ENCODE results near the gene VSTM2L.

The VSTM2L gene

DNA sequence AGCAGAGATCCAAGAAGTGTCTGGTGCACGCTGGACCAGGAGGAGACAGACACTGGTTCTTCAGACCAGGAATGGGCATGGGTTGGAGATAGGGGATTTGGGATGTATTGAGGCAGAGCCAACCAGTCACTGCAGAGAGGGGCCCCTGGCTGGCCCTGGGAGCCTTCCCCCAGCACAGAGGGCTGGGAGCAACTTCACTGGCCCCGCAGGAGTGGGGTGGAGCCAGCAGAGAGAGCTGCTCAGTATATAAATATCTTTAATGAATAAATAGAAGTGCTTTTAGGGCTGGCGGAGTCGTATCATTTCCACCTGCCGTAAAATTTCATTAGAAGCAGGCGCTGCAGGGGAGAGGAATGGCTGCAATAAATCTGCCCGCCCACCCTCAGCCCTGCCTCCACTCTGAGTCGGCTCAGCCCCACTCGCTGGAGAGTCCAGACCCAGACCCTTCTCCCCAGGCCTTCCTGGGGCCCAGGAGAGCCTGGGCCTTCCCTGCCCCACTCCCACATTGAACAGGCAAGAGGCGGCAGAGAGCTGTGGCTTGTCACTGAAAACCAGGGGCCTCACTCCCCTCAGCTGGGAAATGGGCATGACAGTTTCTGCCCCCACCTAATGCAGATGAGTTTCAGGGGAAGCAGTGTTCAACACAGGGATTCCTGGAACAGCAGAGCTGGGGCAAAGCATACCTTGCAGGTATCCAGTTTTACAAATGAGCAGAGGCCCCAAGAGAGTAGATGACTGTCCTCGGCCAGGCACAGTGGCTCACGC lies 23.9 kb upstream of the VSTM2L start:
- no peak for DNase-seq (ENCODE audit: low read depth)

DNA sequence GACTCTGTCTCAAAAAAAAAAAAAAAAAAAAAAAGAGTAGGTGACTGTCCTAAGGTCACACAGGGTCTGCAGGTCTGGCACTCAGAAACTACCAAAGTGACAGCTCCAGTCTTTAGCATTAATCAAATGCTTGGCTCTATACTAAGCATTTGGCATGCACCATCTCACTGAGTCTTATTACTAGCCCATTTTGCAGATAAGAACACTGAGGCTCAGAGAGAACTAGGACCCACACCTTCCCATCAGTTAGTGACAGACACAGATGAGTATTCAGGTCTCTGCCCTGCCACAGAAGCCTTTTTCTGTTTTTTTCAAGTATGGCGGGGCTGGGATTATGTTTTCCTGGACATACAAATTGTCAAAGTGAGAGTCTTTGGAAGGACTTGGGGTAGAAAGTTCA lies 23.1 kb upstream of the VSTM2L start:
- DNase-seq (ENCODE audit: low read depth) = no peak

DNA sequence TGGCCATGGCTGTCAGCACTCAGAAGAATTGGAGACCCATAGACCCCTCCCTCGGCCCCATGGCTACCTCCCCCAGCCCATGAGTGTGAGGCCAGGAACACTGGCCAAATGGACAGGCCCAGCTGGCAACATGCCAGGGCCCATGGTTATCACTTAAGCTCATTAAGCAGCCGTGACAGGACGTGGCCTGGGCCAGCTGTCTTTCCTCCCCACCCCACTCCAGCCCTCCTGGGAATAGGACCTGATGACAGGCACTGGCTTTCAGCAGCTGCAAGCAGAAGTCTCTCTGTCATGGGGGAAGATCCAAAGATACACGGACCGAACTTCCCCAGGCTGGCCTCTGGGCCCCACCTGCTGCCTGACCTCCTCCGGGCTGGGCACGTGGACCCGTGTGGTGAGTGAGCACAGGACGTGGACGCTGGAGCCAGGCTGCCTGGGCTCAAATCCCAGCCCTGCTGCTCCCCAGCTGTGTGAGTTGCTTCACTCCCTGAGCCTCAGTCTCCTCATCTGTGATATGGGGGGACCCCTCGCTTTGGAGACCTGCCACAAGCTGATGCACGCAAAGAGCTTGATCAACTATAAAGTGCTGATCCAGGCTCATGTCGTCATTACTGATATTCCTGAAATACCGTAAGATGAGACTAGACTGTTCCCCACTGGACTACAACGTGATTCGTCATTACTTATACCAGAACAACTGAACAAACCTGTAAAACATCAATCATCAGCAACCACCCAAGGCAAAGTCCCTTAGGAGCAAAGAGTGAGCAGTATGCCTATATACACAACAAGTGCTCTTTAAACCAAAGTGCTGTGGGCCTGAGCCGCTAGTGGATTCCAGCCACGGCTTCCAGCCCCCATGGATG lies 22.0 kb upstream of the VSTM2L start:
- no peak for DNase-seq (ENCODE audit: low read depth)

DNA sequence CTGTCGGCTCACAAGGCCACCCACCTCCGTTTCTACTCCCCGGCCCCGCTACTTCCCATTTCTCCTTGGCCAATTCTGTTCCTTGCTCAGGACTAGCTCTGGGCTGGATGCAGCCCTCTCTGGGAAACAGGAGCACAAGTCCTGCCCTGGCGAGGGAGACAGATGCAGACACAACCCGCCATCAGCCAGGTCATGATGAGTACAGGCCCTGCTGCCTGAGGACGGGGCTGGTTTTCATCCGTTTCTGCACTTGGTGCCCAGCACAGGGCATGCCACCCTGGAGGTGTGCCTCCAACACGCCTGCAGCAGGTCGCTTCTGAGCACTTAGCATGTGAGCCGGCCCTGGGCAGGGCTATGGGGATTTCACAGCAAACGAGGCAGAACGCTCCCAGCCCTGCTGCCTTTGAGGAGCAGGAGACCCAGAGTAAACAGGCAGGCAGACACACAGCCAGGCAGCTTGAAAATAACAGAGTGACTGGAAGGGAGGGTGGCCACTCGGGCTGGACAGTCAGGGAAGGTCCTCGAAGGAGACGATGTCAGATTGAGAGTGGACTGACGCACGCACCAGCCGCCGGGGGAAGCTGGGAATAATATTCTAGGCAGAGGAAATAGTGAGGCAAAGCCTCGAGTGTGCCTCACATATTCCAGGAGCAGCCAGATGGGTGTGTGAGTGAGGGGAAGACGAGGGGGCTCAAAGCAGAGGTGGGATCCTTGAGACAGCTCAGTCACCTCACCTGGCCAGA lies 21.2 kb upstream of the VSTM2L start:
- no peak for DNase-seq (ENCODE audit: low read depth)

DNA sequence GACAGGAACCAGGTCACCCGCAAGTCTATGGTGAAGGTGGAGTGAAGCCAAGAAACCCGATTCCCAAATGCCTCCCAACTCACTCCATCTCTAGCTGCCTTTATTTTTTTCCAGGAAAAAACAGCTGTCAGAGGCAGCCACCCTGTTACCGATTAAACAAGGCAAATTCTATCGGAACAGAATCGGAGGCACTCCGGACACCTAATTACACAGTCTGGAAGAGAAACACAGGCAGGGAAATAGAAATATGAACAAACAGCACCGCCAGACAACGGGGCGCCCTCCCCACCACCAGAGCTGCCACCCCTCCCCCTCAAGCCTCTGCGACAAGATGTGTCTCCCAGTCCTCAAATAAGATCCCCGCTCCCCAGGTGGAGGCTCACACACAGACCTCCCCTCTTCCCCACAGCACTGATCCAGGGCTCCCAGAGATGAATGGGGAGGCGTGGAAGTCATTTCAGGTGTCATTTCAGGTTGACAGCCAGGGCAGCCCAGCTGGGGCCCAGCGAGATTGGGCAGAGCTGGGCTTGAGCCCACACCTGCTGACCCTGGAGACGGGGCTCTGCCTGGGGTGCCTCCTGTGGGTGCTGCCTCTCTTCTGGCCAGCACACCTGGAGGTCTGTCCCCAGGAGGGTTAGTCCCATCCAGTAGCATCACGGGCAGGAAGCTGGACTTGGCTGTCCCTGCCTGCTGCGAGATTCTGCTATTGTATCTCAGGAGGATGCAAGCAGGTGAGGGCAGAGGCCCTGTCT lies 19.8 kb upstream of the VSTM2L start:
- no peak for DNase-seq (ENCODE audit: low read depth)

DNA sequence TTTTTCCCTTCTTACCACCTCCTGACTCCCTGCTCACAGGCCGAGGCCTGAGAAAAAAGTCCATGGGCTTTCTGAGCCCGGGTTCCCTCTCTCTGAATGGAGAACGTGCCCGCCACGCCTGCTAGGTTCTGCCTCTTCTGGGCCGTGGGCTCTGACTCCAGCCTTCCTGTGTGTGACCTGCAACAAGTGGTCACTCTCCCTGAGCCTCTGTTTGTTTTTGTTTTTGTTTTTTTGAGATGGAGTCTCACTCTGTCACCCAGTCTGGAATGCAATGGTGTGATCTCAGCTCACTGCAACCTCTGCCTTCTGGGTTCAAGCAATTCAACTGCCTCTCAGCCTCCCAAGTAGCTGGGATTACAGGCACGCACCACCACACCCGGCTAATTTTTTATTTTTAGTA lies 17.9 kb upstream of the VSTM2L start:
- no peak for DNase-seq (ENCODE audit: low read depth)

DNA sequence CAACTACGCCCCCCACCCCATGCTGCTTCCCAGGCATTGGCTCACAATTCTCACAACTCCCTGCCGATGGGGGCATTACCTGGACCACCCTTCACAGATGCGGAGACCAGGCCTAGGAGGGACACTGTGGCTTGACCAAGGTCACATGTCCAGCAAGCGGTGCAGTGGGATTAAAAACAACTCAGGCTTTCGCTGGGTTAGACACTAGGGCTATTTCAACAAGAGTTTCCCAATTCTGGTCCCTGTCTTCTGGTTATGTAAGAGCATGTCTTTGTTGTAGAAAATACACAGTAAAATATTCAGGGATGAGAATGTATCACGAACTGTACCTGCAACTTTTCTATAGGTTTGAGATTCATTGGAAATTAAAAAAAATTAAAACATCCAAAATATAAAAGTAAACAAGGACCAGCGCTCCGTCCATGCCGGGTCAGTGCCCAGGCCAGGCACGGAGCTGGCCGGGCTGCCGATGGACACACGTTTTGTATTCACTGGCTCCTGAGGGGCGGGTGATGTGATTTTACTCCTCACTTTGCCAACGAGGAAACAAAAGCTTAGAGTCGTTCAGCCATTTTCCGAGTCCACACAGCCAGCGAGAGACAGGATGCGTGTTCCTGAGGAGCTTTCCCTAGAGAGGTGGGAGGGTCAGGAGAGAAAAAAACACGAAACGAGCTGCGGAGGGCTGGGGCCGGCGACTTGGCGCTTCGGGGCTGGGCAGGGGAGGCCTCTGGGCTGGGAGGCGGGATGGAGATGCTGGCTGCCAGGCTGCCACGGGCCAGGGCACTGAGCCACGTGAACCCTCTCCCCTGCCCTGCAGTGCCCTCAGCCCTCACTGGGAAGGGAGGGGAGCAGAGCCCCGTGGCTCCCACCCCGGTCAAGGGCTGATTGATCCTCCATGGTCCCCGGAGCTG lies 17.1 kb upstream of the VSTM2L start:
- DNase-seq (ENCODE audit: low read depth) = no peak

DNA sequence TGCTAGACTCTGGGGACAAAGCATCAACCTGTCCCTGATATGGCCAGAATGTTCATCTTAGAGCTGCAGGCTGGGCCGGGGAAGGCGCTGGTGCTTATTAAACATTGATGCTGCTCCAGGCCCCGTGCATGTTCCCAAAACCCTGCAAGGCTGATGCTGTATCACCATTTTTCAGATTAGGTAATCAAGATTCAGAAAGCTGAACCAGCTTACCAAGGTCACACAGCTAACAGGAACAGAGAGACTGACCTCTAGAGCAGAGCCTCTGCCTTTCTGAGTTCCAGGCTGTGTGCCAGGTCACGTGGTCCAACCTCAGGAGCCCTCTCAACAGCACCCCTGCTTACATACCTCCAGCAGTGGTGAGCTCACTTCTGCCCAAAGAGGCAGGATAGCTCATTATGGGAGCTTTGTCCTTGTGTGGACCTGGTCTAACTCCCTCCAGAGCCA lies 16.1 kb upstream of the VSTM2L start:
- DNase-seq (ENCODE audit: low read depth) = no peak

DNA sequence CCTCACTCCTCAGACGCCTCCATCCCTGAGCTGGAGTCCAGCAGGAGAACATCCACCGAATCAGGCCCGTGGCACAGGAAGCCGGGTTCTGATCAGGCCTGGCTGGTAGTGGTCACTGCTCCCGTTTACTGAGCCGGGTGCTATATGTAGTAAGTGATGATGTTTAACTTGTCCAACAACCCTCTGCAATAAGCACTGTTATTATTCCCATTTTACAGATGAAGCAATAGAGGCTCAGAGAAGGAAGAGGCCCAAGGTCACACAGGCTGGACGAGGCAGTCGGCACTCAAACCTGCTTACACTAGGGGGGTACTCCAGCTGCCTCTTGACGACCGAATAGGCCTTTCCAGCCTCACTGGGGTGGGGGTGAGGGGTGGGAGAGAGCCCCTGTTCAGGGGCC lies 14.3 kb upstream of the VSTM2L start:
- no peak for DNase-seq (ENCODE audit: low read depth)

DNA sequence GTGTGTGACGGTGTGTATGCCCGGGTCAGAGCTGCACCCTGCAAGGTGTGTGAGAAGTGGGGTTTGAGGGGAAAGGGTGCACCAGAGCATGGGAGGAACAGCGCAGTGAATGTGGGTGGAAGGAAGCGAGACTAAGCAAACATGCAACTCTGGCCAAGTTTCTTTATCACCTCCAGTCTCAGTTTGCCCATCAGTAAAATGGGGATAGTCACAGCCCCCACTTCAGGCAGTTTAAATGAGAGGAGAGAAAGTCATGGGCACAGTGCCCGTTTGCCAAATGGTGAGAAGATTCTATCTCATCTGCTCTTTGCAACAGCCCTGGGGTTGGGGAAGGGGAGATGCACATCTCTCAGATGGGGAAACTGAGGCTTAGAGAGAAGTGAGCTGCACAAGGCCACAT lies 12.8 kb upstream of the VSTM2L start:
- no peak for DNase-seq (ENCODE audit: low read depth)

DNA sequence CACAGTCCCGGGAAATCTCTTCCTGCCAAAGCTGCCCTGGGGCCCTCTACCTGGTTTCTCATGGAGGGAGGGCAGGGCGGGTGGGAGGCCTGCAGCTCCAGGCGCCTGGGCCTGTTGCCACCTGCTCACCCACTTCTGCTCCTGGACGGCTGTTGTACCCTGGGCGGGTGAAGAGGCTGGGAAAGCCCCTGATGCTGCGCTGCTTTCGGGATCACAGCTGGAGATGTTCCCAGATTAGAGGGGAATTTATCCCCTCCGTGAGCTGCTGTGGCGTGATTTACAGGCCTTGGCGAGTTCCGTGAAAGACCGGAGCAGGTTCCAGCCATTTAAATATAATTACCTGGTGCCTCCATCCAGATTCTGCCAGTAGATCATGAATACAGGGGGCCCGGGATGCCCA lies 12.3 kb upstream of the VSTM2L start:
- no peak for DNase-seq (ENCODE audit: low read depth)

DNA sequence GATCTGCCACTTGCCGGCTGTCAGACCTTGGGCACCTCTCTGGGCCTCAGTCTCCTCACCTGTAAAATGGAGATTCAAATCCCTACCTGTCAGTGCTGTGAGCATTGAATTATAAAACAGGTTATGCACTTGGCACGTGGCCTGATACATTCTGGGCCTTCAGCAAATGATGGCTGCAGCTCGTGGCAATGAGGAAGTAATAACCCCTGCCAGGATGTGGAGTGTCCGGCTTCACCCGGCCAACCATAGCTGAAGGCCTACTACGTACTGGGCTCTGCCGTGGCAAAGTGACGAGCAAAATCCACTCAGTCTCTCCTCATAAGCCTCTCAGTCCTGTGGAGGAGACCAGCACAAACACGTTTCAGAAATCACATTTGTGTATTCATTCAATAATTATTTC lies 10.9 kb upstream of the VSTM2L start:
- no peak for DNase-seq (ENCODE audit: low read depth)

DNA sequence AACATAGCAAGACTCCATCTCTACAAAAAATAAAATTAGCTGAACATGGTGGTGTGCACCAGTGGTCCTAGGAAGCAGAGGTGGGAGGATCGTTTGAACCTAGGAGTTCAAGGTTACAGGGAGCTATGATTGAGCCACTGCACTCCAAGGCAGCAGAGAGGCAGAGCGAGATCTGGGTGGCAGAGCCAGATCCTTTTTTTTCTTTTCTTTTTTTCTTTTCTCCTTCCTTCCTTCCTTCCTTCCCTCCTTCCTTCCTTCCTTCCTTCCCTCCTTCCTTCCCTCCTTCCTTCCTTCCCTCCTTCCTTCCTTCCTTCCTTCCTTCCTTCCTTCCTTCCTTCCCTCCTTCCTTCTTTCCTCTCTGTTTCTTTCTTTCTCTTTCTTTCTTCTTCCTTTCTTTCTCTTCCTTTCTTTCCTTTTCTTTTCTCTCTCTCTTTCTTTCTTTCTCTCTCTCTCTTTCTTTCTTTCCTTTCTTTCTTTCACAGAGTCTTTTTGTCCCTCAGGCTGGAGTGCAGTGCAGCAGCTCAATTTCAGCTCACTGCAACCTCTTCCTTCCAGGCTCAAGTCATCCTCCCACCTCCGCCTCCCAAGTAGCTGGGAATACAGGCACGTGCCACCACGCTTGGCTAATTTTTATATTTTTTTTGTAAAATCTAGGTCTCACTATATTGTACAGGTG lies 9.2 kb upstream of the VSTM2L start:
- no peak for DNase-seq (ENCODE audit: low read depth)

DNA sequence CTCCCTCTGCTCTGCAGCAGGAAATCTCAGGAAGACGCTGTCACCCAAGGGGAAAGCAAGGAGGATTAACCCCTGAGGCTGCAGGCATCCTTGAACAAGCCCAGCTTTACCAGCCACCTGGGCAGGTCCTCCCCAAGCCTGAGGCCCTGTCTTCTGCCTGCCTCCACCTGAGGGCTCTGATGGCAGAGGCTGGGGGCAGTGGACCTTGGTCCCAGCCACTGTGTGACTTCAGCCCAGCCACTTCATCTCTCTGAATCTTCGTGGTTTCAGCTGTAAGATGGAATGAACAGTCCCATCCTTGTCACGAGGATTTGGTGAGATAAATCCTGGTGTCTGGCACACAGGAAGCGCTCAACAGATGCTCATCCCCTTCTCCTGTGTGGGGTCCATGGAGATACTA lies 8.5 kb upstream of the VSTM2L start:
- DNase-seq (ENCODE audit: low read depth) = no peak

DNA sequence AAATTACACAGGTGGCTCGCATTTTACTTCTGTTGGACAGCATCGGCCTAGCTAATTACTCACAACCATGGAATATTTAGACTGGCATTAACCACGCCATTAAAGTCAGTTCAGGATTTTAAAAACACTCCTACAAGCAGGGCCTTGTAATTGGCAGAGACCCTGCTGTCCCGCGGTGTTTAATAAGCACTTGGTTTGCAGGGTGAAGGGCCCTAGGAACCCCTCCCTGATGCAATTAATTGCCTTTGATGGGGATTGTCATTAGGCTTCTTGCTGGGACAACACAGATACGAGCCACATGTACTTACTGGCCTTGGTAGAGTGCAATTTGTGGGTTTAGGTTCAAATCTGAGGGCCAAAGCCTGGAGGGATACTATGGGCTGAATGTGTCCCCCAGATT lies 7.8 kb upstream of the VSTM2L start:
- no peak for DNase-seq (ENCODE audit: low read depth)

DNA sequence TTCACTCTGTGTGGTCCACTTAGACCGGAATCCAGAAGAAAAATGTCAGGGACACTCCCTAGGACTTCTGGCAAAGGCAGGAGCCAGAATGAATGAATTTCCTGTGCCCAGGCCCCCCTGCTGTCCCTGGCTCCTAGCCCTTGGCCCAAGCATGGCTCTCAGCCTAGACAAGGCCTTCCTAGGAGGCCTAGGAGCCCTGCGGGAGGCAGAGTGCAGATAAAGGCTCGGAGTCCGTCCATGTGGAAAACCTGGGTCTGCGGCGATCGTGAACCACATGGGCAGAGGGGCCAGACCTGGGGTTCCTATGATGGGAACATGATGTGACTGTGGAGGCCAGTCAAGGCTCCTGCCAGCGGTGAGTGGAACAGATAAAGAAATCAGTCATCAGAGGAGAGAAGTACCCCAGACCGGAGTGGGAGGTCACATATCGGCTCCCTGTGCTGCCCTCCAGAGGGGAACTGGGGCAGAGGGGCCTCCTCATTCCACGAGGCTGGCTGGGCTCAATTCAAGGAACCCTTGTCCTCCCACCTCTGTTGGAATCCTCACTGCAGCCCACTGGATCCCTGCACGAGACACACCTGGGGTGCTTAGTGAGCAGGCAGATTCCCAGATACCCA lies 5.9 kb upstream of the VSTM2L start:
- no peak for DNase-seq (ENCODE audit: low read depth)

DNA sequence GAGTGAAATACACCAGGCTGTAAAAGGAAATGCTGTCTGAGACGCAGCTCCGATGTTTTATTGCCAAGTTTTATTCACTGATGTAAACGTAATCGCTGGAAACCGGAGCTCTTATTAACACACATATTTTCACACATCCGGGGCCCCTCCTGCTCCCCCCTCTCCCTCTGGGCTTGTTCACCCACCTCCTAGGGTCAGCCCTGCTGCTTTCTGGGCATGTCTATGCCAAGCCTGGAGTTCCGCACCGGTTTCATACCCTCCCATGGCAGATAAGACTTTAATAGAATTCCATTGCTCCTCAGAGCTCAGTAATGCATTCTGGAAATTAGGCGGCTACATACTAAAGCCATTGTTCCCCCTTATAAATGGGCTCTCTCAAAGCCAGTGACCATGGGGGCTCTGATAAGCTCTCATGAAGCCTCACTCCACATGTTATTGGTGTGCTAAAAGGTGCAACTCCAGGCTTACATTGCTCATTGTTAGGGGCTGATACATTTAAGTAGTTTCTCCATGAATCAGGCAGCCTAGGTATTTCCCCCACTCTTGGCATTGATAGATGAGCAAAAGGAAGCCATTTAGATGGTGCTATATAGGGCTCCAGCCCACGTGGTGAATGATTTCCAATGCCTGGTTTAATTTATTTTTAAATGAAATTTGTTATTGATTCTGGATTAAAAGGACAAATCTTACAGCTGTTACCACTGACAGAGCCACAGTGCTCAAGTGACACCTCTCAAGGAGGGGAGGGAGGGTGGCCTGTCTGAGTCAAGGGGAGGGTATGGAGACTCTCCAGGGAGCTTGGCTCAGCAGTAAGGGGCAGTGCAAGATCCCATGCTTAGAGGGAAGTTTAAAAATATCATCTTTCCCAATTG lies 4.5 kb upstream of the VSTM2L start:
- DNase-seq (ENCODE audit: low read depth) = no peak

DNA sequence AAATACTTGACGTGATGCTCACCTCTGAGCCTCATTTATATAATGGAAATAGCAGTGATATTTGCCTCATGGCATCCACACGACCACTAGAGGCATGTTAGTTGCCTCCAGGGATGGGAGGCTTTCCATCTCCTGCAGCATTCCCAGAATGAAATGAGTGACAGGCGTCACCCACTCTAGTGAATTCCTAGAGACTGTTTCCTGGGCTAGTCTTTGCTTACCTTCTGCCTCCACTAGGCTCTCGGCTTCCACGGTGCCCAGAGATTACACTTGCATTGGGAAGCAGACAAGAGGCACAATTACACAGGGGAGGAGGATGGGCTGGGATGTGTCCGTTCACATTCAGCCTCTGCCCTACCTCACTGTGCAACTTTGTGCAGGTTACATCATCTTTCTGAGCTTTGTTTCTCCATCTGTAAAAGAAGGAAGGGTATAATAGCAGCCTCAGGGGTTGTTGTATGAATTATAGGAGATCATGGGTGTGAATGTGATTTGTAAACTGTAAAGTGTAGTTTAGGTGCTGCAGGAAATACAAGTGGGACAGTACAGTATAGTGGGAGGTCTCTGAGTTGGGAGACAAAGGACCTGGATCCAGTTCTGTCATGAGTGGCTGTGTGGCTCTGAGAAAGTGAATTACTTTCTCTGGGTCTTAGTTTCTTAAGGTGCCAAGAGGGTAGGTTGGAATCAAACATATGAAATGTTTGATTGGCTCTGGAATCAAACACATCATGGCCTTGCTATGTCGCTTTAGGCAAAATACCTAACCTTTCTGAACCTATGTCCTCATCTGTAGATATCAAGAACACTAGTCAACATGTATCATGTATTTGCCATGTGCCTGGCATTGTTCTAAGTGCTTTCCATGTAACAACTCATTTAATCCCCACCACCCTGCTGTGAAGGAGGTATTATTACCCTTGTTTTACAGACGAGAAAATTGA lies 3.6 kb upstream of the VSTM2L start:
- no peak for DNase-seq (ENCODE audit: low read depth)

Data from activated gamma-delta T cell treated with anti-CD3 and anti-CD28 coated beads, Interleukin-2, amount 50 U/mL, for 16 hours (primary cell).